ENCODE data around the gene BNIPL.

Gene BNIPL

DNA sequence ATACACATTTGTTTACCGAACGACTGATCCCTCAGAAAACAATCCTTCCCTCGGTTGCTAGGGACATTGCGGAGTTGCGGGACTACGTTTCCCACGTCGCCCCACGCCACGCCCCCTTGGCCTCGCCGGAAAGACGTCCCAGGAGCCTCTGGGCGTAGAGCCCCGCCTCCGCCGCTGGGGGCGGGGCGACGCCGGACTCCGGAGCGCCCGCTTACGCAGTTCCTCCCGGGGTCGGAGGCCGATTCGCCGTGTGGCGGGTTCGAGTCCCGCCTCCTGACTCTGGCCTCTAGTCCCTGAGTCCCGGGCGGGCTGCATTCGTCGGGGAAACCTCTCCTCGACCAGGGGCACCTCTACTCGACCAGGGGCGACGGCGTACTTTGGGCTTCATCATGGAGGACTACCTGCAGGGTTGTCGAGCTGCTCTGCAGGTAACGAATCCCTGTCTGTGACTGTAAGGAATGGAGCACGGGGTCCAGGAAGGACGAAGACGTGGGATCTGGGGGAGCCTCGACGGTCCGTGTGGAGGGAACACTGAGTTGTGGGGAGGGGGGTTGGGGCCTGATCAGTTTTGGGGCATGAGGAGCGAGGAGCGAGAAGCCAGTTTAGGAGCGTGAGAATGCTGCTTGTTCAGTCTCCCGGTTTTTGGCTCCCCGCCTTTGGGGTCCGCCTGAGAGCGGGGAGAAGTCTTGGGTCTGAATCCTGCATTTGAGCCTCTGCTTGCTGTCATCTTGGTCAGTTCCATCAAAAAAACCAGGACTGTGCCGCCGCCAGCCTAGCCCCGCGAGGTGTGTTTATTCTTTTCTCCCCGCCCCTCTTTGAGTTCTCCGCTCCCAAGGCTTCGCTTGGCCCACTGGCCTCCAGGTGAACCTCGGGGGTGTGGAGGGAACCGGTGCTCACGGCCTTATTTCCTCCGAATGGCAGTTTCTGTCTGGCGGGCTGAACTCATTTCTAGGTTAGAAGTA lies 27.9 kb upstream of the BNIPL start, which contains the start of gene PRUNE1:
Gene PRUNE1, plus strand, starts transcription at position 206 of the 962 bp plus-strand sequence. Its CDS starts 184 bp downstream, at position 390.
- Histone ChIP-seq H3F3A (ENCODE audit: insufficient read depth, low read length) (peaks cover 21% of the 10 kb centered on the region), H4K20me1 (ENCODE audit: insufficient read depth, low read length) (no peaks in the 10 kb centered on the region), H3K27ac (ENCODE audit: low read length) (peak within 1 kb of the TSS; percentile 79), H3K27me3 (replicated peaks; ENCODE audit: insufficient read depth, low read length) (no peaks in the 10 kb centered on the region), H3K4me1 (ENCODE audit: low read length) (peaks cover 20% of the 10 kb centered on the region), H2AFZ (ENCODE audit: low read length) (peak within 1 kb of the TSS; percentile 94), H3K9ac (ENCODE audit: low read length) (peak within 1 kb of the TSS; percentile 75), H3K4me3 (ENCODE audit: low read length) (peak within 1 kb of the TSS; percentile 82), H3K9me2 (replicated peaks; ENCODE audit: insufficient read depth, low read length) (no peaks in the 10 kb centered on the region), H3K79me2 (ENCODE audit: low read length) (peaks cover 26% of the 10 kb centered on the region; the same call in 1 of the 2 replicates), H3K4me2 (ENCODE audit: low read depth, low read length) (peak within 1 kb of the TSS; percentile 85), H3K36me3 (replicated peaks; ENCODE audit: insufficient read depth, low read length) (no peaks in the 10 kb centered on the region), H3K9me3 (replicated peaks; ENCODE audit: insufficient read depth, low read length) (no peaks in the 10 kb centered on the region)
- TF ChIP-seq EZH2phosphoT487 (IDR thresholded peaks at IDR 0.05; ENCODE audit: low read length) (no peak), EZH2 (optimal IDR thresholded peaks at IDR 0.05; ENCODE audit: low read depth, low read length) (no peak)
- TF ChIP-seq, protein P1, sequence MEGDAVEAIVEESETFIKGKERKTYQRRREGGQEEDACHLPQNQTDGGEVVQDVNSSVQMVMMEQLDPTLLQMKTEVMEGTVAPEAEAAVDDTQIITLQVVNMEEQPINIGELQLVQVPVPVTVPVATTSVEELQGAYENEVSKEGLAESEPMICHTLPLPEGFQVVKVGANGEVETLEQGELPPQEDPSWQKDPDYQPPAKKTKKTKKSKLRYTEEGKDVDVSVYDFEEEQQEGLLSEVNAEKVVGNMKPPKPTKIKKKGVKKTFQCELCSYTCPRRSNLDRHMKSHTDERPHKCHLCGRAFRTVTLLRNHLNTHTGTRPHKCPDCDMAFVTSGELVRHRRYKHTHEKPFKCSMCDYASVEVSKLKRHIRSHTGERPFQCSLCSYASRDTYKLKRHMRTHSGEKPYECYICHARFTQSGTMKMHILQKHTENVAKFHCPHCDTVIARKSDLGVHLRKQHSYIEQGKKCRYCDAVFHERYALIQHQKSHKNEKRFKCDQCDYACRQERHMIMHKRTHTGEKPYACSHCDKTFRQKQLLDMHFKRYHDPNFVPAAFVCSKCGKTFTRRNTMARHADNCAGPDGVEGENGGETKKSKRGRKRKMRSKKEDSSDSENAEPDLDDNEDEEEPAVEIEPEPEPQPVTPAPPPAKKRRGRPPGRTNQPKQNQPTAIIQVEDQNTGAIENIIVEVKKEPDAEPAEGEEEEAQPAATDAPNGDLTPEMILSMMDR (IDR thresholded peaks at IDR 0.05; ENCODE audit: low read length): no peak
- peak; percentile 99 for DNase-seq

DNA sequence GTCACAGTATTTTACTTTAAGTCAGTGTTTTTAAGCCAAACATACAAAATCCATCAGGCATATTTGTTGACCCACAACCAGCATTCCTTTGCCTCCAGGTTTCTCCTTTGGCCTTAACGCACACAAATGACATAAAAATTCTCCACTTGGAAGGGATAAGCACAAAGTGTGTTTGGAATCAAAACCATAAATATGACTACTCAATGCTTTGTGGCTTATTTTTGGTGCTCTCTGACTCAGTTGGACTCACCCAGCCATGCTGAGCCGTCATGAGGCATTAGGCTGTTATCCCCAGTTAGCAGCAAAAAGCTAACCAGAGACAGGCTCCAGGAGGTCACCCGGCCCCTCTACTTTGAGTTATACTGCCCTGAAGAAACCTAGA lies 27.2 kb upstream of the BNIPL start:
- H3K9ac ChIP-seq (ENCODE audit: low read length): peak overlapping the region; percentile 75; the same call in 1 of the 2 replicates
- H3K4me1 ChIP-seq (ENCODE audit: low read length): peaks cover 20% of the 10 kb centered on the region
- no peak overlapping the region for H3K27ac ChIP-seq (ENCODE audit: low read length)
- no peaks in the 10 kb centered on the region for H3K36me3 ChIP-seq (replicated peaks; ENCODE audit: insufficient read depth, low read length)
- no peak for DNase-seq
- no peaks in the 10 kb centered on the region for H4K20me1 ChIP-seq (ENCODE audit: insufficient read depth, low read length)
- peak overlapping the region; percentile 94 for H2AFZ ChIP-seq (ENCODE audit: low read length)
- H3K9me2 ChIP-seq (replicated peaks; ENCODE audit: insufficient read depth, low read length): no peaks in the 10 kb centered on the region
- TF ChIP-seq, protein P1 (IDR thresholded peaks at IDR 0.05; ENCODE audit: low read length): no peak
- no peak for TF ChIP-seq EZH2 (optimal IDR thresholded peaks at IDR 0.05; ENCODE audit: low read depth, low read length)
- TF ChIP-seq EZH2phosphoT487 (IDR thresholded peaks at IDR 0.05; ENCODE audit: low read length): no peak
- H3F3A ChIP-seq (ENCODE audit: insufficient read depth, low read length): peaks cover 21% of the 10 kb centered on the region
- peak overlapping the region; percentile 85 for H3K4me2 ChIP-seq (ENCODE audit: low read depth, low read length)
- peak overlapping the region; percentile 82 for H3K4me3 ChIP-seq (ENCODE audit: low read length)
- H3K9me3 ChIP-seq (replicated peaks; ENCODE audit: insufficient read depth, low read length): no peaks in the 10 kb centered on the region
- H3K27me3 ChIP-seq (replicated peaks; ENCODE audit: insufficient read depth, low read length): no peaks in the 10 kb centered on the region
- peaks cover 26% of the 10 kb centered on the region; the same call in 1 of the 2 replicates for H3K79me2 ChIP-seq (ENCODE audit: low read length)

DNA sequence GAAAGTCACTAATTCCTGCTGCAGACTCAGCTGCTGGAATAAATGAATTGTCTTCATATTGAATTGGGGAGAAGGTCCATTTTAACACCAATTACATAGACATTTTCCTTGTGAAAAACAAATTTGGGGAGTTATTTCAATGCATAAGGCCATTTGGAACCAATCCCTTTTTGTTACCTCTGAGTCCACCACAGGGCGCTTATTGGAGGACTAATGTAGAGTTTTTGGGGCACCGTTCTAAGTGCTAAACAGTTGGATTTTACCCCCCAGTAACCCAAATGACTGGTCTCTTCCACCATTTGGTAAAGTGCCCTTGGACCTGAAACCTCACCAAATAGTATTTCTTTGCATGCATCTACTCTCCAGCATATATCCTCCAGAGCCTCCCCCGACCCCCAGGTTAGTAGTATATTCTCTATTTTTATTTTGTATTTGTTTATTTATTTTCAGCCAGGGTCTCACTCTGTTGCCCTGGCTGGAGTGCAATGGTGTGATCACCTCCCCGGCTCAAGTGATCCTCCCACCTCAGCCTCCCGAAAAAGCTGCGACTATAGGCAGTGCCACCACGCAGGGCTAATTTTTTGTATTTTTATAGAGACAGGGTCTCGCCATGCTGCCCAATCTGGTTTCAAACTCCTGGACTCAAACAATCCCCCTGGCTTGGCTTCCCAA lies 26.6 kb upstream of the BNIPL start:
- H4K20me1 ChIP-seq (ENCODE audit: insufficient read depth, low read length): no peaks in the 10 kb centered on the region
- H3K4me2 ChIP-seq (ENCODE audit: low read depth, low read length): peak overlapping the region; percentile 85; the same call in 1 of the 2 replicates
- TF ChIP-seq, protein P1 (IDR thresholded peaks at IDR 0.05; ENCODE audit: low read length): no peak
- TF ChIP-seq EZH2 (optimal IDR thresholded peaks at IDR 0.05; ENCODE audit: low read depth, low read length) (no peak), EZH2phosphoT487 (IDR thresholded peaks at IDR 0.05; ENCODE audit: low read length) (no peak)
- H3K9me3 ChIP-seq (replicated peaks; ENCODE audit: insufficient read depth, low read length): no peaks in the 10 kb centered on the region
- no peak for DNase-seq
- no peaks in the 10 kb centered on the region for H3K9me2 ChIP-seq (replicated peaks; ENCODE audit: insufficient read depth, low read length)
- no peak overlapping the region for H2AFZ ChIP-seq (ENCODE audit: low read length)
- H3K36me3 ChIP-seq (replicated peaks; ENCODE audit: insufficient read depth, low read length): no peaks in the 10 kb centered on the region
- H3K4me1 ChIP-seq (ENCODE audit: low read length): peaks cover 20% of the 10 kb centered on the region
- no peak overlapping the region for H3K4me3 ChIP-seq (ENCODE audit: low read length)
- H3K27ac ChIP-seq (ENCODE audit: low read length): no peak overlapping the region
- no peaks in the 10 kb centered on the region for H3K27me3 ChIP-seq (replicated peaks; ENCODE audit: insufficient read depth, low read length)
- H3K79me2 ChIP-seq (ENCODE audit: low read length): peaks cover 25% of the 10 kb centered on the region; the same call in 1 of the 2 replicates
- H3K9ac ChIP-seq (ENCODE audit: low read length): no peak overlapping the region
- H3F3A ChIP-seq (ENCODE audit: insufficient read depth, low read length): peaks cover 21% of the 10 kb centered on the region
